Measurements from ENCODE around the gene AP1S3. TPM values are rescaled to one million over a fixed set of nuclear protein-coding genes. Genes with fewer than 3 reads are reported as not detected.

Gene AP1S3
- total RNA-seq, 1 donor from 2014 or later, result 5.1 TPM

GRCh38 chr2:223759569-223760430 is 77.6 kb downstream of the AP1S3 start:
- Histone ChIP-seq H3K4me2 (no peak overlapping the region), H3K9ac (no peak overlapping the region), H3K36me3 (no peaks in the 10 kb centered on the region), H3F3A (ENCODE audit: low read depth) (no peaks in the 10 kb centered on the region), H3K9me3 (ENCODE audit: low read depth) (no peaks in the 10 kb centered on the region), H3K4me3 (no peak overlapping the region), H2AFZ (replicated peaks) (no peak overlapping the region), H3K4me1 (no peaks in the 10 kb centered on the region), H3K27ac (no peak overlapping the region), H3K27me3 (no peaks in the 10 kb centered on the region), H4K20me1 (ENCODE audit: low read depth) (peaks cover 2% of the 10 kb centered on the region), H3K79me2 (ENCODE audit: low read depth) (no peaks in the 10 kb centered on the region)
- Mint-ChIP-seq H3K27me3 (ENCODE audit: insufficient read depth, low read depth) (no peaks in the 10 kb centered on the region), H3K4me1 (no peaks in the 10 kb centered on the region), H3K27ac (no peak overlapping the region), H3K36me3 (no peaks in the 10 kb centered on the region), H3K4me3 (no peak overlapping the region), H3K9me3 (no peaks in the 10 kb centered on the region)
- no peak for TF ChIP-seq EZH2phosphoT487 (IDR thresholded peaks at IDR 0.05)
- TF ChIP-seq EZH2 (IDR thresholded peaks at IDR 0.05), result no peak
- no peak for TF ChIP-seq CTCF (IDR thresholded peaks at IDR 0.05)
- no peak for DNase-seq (ENCODE audit: low spot score)

GRCh38 chr2:223758131-223758840 is 79.1 kb downstream of the AP1S3 start:
- no peaks in the 10 kb centered on the region for H3K9me3 Mint-ChIP-seq
- no peaks in the 10 kb centered on the region for H3K4me1 Mint-ChIP-seq
- H3K9me3 ChIP-seq (ENCODE audit: low read depth), result no peaks in the 10 kb centered on the region
- no peaks in the 10 kb centered on the region for H3F3A ChIP-seq (ENCODE audit: low read depth)
- no peak overlapping the region for H3K4me2 ChIP-seq
- H3K36me3 ChIP-seq, result no peaks in the 10 kb centered on the region
- DNase-seq (ENCODE audit: low spot score), result no peak
- no peak overlapping the region for H3K9ac ChIP-seq
- no peak overlapping the region for H3K27ac Mint-ChIP-seq
- no peak overlapping the region for H3K4me3 Mint-ChIP-seq
- H2AFZ ChIP-seq (replicated peaks), result no peak overlapping the region
- no peaks in the 10 kb centered on the region for H3K27me3 ChIP-seq
- no peak overlapping the region for H3K27ac ChIP-seq
- no peaks in the 10 kb centered on the region for H3K36me3 Mint-ChIP-seq
- TF ChIP-seq EZH2phosphoT487 (IDR thresholded peaks at IDR 0.05) (no peak), EZH2 (IDR thresholded peaks at IDR 0.05) (no peak), CTCF (IDR thresholded peaks at IDR 0.05) (no peak)
- no peaks in the 10 kb centered on the region for H3K4me1 ChIP-seq
- peaks cover 2% of the 10 kb centered on the region for H4K20me1 ChIP-seq (ENCODE audit: low read depth)
- no peaks in the 10 kb centered on the region for H3K27me3 Mint-ChIP-seq (ENCODE audit: insufficient read depth, low read depth)
- no peaks in the 10 kb centered on the region for H3K79me2 ChIP-seq (ENCODE audit: low read depth)
- H3K4me3 ChIP-seq, result no peak overlapping the region

- no peak overlapping the region for H3K4me3 Mint-ChIP-seq
- H3K27me3 Mint-ChIP-seq (ENCODE audit: insufficient read depth, low read depth), result no peaks in the 10 kb centered on the region
- no peaks in the 10 kb centered on the region for H3K79me2 ChIP-seq (ENCODE audit: low read depth)
- H3K4me1 ChIP-seq, result no peaks in the 10 kb centered on the region
- no peak overlapping the region for H2AFZ ChIP-seq (replicated peaks)
- no peak overlapping the region for H3K4me2 ChIP-seq
- H3K9me3 ChIP-seq (ENCODE audit: low read depth), result no peaks in the 10 kb centered on the region
- no peak overlapping the region for H3K9ac ChIP-seq
- H3K27ac Mint-ChIP-seq, result no peak overlapping the region
- no peaks in the 10 kb centered on the region for H3K9me3 Mint-ChIP-seq
- peaks cover 3% of the 10 kb centered on the region for H3K4me1 Mint-ChIP-seq
- no peak overlapping the region for H3K27ac ChIP-seq
- H4K20me1 ChIP-seq (ENCODE audit: low read depth), result peaks cover 2% of the 10 kb centered on the region
- no peaks in the 10 kb centered on the region for H3K27me3 ChIP-seq
- no peaks in the 10 kb centered on the region for H3K36me3 ChIP-seq
- no peak overlapping the region for H3K4me3 ChIP-seq
- TF ChIP-seq EZH2phosphoT487 (IDR thresholded peaks at IDR 0.05), result no peak
- TF ChIP-seq EZH2 (IDR thresholded peaks at IDR 0.05), result no peak
- no peak for TF ChIP-seq CTCF (IDR thresholded peaks at IDR 0.05)
- no peak for DNase-seq (ENCODE audit: low spot score)
- H3K36me3 Mint-ChIP-seq, result no peaks in the 10 kb centered on the region
- H3F3A ChIP-seq (ENCODE audit: low read depth), result no peaks in the 10 kb centered on the region
These were observed 83.4 kb downstream of the AP1S3 start for GRCh38 chr2:223753940-223754339.
